IMR-90 (cell line): ENCODE results near the gene PDXK.

Source experiments
- BHLHE40 ChIP-seq: fragments of 150-350 bp; IDR thresholded peaks from 2 replicates; pipeline ENCODE4 v1.6.1; 2016; ENCODE audit warnings: mild to moderate bottlenecking, low read depth, low read length
- POLR2A ChIP-seq: IDR thresholded peaks from 2 replicates; pipeline ENCODE4 v1.6.1; 2012; ENCODE audit warnings: mild to moderate bottlenecking, low read depth, low read length
- RAD21 ChIP-seq: IDR thresholded peaks from 2 replicates; pipeline ENCODE4 v1.6.1; 2012; ENCODE audit warnings: low read length, improper control_type of control experiment
- RFX5 ChIP-seq: IDR thresholded peaks from 2 replicates; pipeline ENCODE4 v1.8.0; 2012; ENCODE audit warnings: low read depth, mild to moderate bottlenecking, low read length, moderate library complexity
- TF ChIP-seq, protein P1 (sequence below): conservative IDR thresholded peaks from 2 replicates; pipeline ENCODE4 v1.5.1; 2012; ENCODE audit warnings: mild to moderate bottlenecking, low read depth, low read length, improper control_type of control experiment
- TF ChIP-seq, protein P2 (sequence below): fragments of 150-350 bp; IDR thresholded peaks from 2 replicates; pipeline ENCODE4 v1.6.1; 2017; ENCODE audit warnings: mild to moderate bottlenecking, antibody characterized with exemption, low read length, low read depth

GRCh38 chr21:43743947-43744346 lies 25.0 kb downstream of the PDXK start:
- TF ChIP-seq, protein P1, sequence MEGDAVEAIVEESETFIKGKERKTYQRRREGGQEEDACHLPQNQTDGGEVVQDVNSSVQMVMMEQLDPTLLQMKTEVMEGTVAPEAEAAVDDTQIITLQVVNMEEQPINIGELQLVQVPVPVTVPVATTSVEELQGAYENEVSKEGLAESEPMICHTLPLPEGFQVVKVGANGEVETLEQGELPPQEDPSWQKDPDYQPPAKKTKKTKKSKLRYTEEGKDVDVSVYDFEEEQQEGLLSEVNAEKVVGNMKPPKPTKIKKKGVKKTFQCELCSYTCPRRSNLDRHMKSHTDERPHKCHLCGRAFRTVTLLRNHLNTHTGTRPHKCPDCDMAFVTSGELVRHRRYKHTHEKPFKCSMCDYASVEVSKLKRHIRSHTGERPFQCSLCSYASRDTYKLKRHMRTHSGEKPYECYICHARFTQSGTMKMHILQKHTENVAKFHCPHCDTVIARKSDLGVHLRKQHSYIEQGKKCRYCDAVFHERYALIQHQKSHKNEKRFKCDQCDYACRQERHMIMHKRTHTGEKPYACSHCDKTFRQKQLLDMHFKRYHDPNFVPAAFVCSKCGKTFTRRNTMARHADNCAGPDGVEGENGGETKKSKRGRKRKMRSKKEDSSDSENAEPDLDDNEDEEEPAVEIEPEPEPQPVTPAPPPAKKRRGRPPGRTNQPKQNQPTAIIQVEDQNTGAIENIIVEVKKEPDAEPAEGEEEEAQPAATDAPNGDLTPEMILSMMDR: no peak
- TF ChIP-seq RAD21 (no peak), RFX5 (no peak), POLR2A (no peak), BHLHE40 (no peak)
- TF ChIP-seq, protein P2, sequence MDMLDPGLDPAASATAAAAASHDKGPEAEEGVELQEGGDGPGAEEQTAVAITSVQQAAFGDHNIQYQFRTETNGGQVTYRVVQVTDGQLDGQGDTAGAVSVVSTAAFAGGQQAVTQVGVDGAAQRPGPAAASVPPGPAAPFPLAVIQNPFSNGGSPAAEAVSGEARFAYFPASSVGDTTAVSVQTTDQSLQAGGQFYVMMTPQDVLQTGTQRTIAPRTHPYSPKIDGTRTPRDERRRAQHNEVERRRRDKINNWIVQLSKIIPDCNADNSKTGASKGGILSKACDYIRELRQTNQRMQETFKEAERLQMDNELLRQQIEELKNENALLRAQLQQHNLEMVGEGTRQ: no peak
